HT-29 (cell line): ENCODE results near the gene KLRC3. TPM values are rescaled to one million over a fixed set of nuclear protein-coding genes. Genes with fewer than 3 reads are reported as not detected.
"Not testable (repeated sequence)": the region's sequence is repeated elsewhere in the genome, so short reads cannot be mapped to it uniquely, and the experiment has no call there.

Source experiments
- DNase-seq: peaks from one replicate; pipeline ENCODE4 v3.0.0-alpha.2; 2015; ENCODE audit warnings: low spot score
- total RNA-seq: library from RNA; depleted of rRNA; stranded (reverse); fragments of >200 nt; shearing (Covaris generic); gene quantifications from 2 replicates; pipeline ENCODE4 v1.2.3, GENCODE V29; 2014

The KLRC3 gene
- total RNA-seq, 1 experiment from 2014 or later: 0.46 TPM

DNA sequence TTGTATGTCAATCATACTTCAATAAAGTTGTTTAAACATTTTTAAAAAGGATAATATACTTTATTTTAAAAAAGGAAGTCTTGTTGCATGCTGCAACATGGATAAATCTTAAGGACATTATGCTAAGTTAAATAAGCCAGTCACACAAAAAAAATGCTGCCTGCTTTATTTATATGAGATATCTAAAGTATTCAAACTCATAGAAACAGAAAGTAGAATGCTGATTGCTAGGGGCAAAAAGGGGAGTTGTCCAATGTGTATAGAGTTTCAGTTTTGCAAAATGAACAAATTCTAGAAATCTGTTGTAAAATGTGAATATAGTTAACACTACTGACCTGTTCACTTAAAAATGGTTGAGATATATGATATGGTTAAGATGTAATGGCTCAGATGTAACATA is 19.6 kb downstream of the KLRC3 start:
- DNase-seq: no peak

DNA sequence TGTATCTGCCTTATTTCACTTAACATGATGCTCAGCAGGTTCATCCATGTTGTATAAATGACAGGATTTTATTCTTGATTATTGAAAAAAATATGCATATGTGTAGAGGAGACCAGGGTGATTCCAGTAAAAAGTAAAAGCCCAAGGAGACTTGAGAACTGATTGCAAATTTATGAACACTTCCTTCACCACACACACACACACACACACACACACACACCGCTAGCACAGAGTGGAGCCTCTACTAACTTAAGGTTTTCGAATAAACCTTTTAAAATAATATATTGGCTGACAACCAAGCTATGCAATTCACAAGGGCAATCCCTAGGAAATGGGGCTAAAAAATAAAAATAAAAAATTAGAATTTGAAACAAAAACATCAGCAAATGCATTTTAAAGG is 22.2 kb downstream of the KLRC3 start:
- DNase-seq: no peak

DNA sequence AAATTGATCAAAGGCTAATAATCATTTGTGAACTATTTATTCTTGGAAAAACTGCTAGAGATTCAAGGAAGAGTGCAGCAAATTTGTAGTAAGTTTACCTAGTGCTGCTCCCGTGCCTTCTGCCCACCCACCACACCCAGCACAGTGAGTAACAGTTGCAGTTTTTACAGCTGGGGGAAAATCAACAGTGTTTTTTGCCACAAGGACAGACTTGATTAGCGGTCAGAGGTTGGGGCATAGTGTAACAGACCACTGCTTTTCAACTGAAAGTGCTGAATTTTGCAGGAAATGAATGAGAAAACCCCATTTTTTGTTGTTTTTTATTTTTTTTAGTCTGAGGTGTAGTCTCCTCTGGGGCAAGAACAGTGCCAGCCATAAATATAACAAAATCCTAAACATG is 23.1 kb downstream of the KLRC3 start:
- peak; percentile 35 for DNase-seq

DNA sequence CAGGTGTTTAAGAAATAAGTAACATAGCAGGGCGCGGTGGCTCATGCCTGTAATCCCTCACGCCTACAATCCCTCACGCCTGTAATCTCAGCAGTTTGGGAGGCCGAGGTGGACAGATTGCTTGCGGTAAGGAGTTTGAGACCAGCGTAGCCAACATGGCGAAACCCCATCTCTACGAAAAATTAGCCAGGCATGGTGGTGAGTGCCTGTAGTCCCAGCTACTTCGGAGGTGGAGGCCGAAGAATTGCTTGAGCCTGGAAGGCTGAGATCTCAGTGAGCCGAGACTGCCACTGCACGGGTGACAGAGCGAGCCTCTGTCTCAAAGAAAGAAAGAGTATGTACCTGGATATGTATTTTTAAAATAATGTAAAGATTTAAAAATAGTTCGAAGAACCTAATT is 24.2 kb downstream of the KLRC3 start:
- not testable (repeated sequence) for DNase-seq

DNA sequence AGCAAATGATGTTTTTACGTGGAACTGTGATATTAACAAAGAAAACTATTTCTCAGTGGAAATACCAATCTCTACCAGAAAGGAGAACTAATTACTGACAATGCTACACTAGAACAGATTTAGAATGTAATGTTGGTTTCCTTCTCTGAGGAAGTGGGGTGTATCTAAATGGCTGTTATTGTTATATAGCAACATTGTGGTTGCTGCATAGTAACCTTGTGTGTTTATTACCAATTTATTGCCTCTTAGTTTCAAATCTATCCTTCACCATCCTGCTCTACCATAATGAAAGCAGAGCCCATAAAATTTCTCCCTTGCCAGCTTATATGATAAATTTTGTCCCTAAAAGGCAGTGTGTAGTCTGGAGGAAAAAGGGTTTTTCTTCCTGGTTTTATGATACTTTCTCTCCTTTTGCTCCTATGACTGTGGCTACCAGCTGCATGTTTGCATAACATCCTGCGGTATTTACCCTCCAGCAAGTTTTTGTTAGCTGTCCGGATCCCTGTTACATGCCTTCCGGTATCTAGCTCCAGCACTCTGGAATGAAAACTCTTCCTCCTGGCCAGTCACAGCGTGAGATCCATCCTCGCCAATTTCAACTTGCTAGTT is 24.9 kb downstream of the KLRC3 start:
- DNase-seq: peak; percentile 85

DNA sequence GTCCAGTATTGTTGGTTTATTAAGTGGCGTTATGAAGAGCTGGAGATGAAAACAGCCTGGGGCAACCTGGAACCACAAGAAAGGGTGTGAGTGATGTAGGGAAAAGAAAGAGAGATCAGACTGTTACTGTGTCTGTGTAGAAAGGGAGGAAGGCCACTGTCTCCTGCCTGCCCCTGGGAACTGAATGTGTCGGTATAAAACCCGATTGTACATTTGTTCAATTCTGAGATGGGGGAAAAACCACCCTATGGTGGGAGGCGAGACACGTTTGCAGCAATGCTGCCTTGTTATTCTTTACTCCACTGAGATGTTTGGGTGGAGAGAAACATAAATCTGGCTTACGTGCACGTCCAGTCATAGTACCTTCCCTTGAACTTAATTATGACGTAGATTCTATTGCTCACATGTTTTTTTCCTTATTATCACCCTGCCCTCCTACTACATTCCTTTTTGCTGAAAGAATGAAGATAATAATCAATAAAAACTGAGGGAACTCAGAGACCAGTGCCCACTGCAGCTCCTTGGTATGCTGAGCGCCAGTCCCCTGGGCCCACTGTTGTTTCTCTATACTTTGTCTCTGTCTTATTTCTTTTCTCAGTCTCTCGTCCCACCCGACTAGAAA is 25.8 kb downstream of the KLRC3 start:
- DNase-seq: not testable (repeated sequence)

DNA sequence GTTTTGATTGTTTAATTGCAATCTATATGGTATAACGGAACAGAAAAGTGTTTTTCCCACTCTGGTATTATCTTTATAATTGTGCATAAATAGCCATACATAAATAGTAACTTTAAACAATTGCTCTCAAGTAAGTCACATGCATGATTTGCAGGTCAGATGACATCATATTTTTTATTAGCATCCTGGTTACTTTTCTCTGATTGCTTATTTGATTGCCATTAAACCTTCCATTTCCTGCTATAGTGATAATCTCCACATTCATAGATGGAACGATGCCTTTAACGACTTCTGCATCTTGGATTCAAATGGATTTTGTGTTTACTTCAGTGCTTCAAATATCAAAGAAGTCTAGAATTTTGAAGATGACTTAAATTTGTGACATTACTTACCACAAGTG is 27.1 kb downstream of the KLRC3 start:
- no peak for DNase-seq

DNA sequence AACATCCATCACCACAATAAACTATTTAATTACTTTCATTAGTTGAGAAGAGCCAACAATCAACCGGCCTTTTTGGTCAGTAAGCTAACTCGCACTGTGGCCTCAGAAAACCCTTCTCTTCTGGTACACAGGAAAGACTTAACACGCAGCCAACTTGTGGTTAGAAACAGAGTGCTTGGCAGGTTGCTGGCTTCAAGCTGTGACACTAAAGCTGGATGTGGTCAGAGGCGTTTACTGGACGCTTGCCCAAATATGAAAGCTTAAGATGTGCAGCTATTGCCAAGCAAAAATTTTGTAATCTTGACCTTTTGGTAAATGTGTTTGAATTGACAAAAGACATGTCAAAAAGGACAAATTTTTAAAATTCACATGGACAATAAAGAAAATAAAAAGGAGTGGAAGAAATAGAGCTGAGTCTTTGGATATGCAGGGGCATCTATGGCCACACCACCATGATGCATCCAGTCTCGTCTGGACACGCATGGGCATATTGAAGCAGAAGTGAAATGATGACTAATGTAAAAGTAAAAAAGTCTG is 27.9 kb downstream of the KLRC3 start:
- DNase-seq: peak; percentile 77

DNA sequence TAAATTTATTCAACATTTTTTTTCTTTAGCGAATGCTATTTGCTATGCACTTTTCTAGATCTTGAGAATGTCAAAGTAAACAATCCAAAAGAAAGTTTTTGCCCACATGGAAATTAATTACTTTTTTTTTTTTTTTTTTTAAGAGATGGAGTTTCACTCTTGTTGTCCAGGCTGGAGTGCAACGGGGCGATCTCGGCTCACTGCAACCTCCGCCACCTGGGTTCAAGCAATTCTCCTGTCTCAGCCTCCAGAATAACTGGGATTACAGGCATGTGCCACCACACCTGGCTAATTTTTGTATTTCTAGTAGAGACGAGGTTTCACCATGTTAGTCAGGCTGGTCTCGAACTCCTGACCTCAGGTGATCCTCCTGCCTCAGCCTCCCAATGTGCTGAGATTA is 29.4 kb downstream of the KLRC3 start:
- not testable (repeated sequence) for DNase-seq

DNA sequence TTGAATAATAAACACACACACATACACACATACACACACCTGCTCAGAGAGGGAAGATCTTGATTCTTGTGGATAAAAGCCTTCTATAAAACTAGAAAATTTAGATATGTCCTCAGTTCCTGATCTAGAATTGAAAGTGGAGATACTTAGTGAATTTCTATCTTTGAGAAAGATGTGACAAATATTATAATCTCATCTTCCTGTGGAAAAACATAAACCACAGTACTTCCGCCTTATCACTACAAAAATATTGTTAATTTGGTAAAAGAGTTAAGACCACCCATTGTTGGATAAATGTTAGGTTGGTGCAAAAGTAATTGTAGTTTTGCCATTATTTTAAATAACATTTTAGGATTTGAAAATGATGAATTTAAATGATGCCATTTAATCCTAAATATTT is 30.5 kb downstream of the KLRC3 start, which contains the start of gene KLRK1:
TSS of gene KLRK1 (minus strand) at position 138 of the 400 bp plus-strand sequence. CDS start 1,231 bp downstream, outside the sequence.
- DNase-seq: no peak

DNA sequence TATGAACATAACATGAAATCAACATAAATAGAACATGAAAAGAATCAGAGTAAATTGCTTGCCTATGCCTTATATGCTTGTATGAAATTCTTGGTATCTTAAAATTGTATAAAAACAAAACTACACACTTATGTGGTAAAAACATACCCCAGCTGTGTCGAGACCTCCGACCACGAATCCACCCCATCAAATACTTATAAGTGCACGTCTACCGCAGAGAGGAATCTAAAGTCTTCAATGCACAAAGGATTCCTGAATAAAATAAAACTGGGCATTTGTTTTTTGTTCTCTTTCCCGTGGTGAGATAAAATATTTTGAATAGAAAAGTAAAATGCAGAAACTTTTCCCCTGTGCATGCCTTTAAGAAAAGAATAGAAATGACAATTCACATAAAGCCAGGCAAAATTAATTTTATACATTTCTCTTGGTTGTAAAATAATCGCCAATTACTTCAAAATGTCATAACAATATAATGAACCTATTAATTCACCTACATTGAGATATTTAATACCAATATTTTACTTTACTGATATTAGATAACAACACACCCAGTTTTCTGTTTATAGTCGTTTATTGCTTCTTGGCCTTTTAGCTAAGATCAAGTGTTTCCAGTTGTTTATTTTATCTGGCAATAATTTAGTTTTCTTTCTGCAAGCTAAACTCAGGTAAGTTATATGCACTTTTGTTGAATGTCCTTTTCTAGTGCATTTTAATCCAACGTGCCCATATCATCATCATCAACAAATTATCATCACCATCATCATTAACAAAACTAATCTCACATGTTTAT is 31.6 kb downstream of the KLRC3 start:
- DNase-seq: no peak

DNA sequence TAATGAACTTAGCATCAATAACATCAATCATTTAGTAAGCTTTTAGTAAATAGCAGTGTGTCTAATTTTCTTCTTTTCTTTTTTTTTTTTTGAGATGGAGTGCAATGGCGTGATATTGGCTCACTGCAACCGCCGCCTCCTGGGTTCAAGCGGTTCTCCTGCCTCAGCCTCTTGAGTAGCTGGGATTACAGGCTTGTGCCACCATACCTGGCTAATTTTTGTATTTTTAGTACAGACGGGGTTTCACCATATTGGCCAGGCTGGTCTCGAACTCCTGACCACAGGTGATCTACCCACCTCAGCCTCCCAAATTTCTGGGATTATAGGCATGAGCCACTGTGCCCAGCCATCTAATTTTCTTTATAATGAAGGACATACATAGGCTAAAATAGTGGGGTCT is 32.9 kb downstream of the KLRC3 start:
- not testable (repeated sequence) for DNase-seq

DNA sequence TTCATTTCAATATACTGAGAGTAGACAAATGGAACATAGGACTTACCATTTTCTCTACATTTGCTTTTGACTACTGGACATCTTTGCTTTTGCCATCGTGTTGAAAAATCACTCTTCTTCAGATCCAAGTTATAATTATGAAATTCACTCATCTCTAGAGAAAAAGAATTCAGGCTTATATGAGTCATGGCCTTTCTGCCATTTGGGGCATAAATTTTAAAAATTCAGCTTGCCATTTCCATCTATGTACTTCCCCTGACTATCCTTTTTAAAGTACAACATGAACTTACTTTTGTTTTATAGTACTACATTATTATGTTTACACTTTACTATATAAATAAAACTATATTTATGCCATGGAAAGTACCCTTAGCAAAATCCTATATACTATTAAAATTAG is 33.5 kb downstream of the KLRC3 start:
- no peak for DNase-seq

DNA sequence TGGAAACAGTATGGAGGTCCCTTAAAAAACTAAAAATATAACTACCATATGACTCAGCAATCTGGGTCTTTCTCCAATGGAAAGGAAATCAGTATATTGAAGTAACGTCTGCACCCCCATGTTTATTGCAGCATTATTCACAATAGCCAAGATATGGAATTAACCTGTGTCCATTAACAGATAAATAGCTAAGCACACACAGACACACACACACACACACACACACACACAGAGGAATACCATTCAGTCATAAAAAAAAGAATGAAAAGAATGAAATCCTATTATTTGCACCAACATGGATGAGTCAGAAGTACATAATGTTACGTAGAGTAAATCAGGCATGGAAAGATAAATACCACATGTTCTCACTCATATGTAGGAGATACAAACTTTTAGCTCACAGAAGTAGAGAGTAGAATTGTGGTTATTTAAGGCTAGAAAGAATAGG is 35.2 kb downstream of the KLRC3 start:
- DNase-seq: peak; percentile 25

DNA sequence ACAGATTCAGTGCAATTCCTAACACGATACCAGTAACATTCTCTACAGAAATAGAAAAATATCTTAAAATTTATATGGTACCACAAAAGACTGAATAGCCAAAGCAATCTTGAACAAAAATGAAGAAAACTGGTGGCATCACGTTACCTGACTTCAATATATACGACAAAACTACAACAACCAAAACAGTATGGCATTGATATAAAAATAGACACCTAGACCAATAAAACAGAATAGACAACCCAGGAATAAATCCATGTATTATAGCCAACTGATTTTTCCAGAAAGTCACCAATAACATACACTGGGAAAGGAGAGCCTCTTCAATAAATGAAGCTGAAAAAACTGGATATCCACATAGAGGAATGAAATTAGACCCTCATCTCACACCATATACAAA is 36.2 kb downstream of the KLRC3 start:
- DNase-seq: no peak

DNA sequence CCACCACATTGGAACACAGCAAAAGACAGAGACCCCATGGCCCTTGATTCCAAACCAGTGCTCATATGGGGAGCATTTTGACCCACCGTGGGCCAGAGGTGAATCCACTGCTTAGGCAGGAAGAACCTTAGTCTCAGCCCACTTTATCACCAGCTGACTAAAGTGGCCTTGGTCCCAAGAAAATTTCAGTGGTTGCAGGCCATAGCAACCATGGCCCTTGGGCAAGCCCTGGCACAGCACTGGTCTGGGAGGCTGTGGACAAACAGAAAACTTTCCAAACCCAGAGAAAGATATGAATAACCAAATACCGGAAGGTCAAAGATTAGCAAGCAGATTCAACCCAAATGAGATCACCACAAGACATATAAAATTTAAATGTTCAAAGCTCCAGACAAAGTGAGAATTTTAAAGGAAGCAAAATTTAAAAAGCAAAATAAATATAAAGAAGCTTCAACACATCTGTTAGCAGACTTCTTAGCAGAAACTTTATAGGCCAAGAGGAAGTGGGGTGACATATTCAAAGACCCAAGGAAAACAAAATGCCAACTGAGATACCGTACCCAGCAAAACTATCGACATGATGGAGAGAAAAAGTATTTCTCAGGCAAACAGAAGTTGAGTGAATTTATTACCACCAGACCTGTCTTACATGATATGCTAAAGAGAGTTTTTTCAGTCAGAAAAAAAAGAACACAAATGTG is 38.3 kb downstream of the KLRC3 start:
- DNase-seq: no peak

DNA sequence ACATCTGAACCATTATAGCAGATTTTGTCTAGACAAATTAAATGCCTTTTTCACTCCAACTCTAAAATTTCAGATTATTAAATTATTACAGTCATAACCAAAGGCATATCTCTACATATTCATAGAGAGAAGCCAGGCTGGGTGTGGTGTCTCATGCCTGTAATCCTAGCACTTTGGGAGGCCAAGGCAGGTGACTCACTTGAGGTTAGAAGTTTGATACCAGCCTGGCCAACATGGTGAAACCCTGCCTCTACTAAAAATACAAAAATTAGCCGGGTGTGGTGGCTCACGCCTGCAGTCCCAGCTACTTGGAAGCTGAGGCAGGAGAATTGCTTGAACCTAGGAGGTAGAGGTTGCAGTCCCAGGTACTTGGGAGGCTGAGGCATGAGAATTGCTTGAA is 41.7 kb downstream of the KLRC3 start:
- DNase-seq: not testable (repeated sequence)

DNA sequence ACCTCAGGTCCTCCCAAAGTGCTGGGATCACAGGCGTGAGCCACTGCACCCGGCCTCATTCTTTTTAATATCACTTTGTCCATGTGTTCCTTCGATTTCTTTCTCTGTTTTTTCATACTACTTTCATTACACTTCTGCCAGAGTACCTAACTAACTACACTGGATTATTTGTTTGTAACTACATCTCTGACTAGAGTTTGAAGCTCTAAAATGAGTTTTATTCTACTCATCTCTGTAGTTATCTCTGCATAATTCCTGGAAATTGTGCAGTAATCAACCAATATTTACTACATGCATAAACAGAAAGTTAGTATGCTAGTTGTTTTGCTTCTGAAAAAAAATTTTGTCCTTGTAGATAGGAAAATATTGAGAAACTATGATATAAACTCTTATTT is 45.8 kb downstream of the KLRC3 start:
- DNase-seq: no peak

DNA sequence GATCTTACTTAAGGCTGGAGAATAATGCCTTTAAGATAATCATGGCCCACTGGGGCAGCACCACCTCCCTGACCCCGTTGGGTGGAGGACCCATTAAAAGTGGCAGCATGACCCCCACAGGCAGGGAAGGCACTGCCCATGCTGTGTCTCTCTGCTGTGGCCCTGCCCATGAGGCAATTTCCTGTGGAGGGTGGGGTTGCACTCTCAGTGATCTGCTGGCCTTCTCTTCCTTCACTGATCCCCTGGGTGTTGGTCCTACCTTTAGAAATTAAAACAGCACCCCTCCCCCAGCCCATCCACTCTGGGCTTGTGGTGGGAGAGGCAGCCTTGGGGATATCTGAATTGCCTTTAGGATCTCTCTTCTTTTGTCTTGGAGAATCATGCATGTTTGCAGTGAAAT is 47.8 kb downstream of the KLRC3 start:
- no peak for DNase-seq

DNA sequence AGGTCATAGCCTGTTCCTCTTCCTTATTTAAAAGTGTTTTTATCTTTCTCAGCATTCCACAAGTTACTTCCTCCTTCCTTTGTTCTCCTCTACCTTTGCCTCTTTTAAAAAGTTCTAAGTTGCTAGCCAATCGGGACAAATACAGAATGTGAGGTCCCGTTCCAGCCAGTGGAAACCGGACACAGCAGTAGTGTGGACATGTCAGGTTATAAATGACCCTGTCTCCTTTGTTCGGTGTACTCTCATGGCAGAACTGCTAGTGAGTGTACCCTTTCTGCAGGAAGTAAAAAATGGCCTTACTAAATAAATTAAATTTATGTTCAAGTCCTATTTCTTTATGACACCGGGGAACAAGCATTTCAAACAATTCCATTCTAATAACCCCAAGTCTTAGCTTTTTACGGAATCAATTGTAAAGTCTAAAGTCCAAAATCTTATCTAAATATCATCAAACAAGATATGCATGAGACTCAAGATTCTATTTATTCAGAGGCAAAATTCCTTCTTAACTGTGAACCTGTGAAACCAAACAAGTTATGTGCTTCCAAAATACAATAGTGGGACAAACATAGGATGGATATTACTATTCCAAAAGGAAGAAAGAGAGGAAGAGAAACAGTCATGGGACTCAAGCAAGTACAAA is 48.4 kb downstream of the KLRC3 start:
- DNase-seq: peak; percentile 61
